Measurements from ENCODE around the gene ZNF619.

DNA sequence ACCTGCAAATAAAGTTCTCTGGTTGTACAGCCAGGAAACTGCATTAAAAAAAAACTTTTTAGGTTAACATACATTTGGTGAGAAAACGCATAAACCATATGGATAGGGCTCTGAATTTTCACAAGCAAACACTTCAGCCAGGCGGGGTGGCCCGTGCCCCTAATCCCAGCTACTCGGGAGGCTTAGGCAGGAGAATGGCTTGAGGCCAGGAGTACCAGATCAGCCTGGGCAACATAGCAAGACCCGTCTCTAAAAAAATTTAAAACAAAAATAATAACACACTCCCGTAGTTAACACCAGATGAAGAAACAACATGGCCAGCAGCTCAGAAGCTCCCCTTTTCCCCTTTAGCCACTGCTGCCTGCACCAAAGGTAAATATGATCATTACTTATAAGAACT lies 23.0 kb upstream of the ZNF619 start:
- TF ChIP-seq, protein P1, sequence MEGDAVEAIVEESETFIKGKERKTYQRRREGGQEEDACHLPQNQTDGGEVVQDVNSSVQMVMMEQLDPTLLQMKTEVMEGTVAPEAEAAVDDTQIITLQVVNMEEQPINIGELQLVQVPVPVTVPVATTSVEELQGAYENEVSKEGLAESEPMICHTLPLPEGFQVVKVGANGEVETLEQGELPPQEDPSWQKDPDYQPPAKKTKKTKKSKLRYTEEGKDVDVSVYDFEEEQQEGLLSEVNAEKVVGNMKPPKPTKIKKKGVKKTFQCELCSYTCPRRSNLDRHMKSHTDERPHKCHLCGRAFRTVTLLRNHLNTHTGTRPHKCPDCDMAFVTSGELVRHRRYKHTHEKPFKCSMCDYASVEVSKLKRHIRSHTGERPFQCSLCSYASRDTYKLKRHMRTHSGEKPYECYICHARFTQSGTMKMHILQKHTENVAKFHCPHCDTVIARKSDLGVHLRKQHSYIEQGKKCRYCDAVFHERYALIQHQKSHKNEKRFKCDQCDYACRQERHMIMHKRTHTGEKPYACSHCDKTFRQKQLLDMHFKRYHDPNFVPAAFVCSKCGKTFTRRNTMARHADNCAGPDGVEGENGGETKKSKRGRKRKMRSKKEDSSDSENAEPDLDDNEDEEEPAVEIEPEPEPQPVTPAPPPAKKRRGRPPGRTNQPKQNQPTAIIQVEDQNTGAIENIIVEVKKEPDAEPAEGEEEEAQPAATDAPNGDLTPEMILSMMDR (IDR thresholded peaks at IDR 0.05; ENCODE audit: poor library complexity): no peak
- no peak for TF ChIP-seq EZH2 (IDR thresholded peaks at IDR 0.05; ENCODE audit: borderline replicate concordance)

Data from hepatocyte (in vitro differentiated cells).